ENCODE data around the gene SLX4IP. TPM values are rescaled to one million over a fixed set of nuclear protein-coding genes. Genes with fewer than 3 reads are reported as not detected.
A peak's percentile ranks its signal among the peaks of the same experiment; 100 is the strongest.

The SLX4IP gene
- total and polyA plus RNA-seq, 10 donors: 2.8 to 9.0 (median 5.1) TPM

DNA sequence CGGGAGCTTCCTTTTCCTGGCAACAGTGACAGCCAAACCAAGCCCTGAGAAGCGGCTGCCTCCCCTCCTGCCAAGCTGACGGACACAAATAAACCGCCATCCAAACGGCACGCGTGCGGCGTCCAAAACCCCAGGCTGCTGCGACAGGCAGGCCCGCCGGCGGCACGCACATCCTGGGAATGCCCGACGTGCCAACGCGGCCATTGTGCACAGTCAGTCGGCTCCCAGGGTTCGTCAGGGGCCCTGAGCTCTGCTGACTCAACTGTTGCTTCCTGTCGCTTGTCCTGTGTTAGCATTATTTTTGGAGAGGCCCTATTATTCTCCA, 231.9 kb downstream of the SLX4IP start:
- peaks cover 0 to 45% (median 5%) of the 10 kb centered on the region in 7 donors for H3K27me3 ChIP-seq (replicated peaks in 1 of 7)
- DNase-seq: peak; percentile 82
- peak overlapping the region; percentile 7 to 70 (median 60) for H3K27ac ChIP-seq
- peaks cover 14 to 97% (median 67%) of the 10 kb centered on the region in 6 donors for H3K4me1 ChIP-seq
- intact Hi-C loops (cut with DNase I; ENCODE audit: low total_unique reads): no loop called here
- H3K36me3 ChIP-seq: peaks cover 0 to 58% (median 3%) of the 10 kb centered on the region in 6 donors
- H3K9me3 ChIP-seq: no peaks in the 10 kb centered on the region
- TF ChIP-seq CTCF (IDR thresholded peaks at IDR 0.05 in 8 of 11, conservative IDR thresholded peaks at IDR 0.05 in 3 of 11) (no peak), POLR2AphosphoS5 (IDR thresholded peaks at IDR 0.05) (peak; percentile 44 to 87 (median 83))
- WGBS, 5 donors: 51 to 81% (median 67%) methylated on average over 13 to 21 of the region's 21 CpGs
- peak overlapping the region in 3 of 8 donors; percentile 4 to 81 (median 43) for H3K4me3 ChIP-seq

GRCh38 chr20:10667560-10668167, 232.6 kb downstream of the SLX4IP start:
- no peak for DNase-seq
- intact Hi-C loops (cut with DNase I; ENCODE audit: low total_unique reads): no loop called here
- H3K27ac ChIP-seq: peak overlapping the region in 6 of 8 donors; percentile 7 to 70 (median 60)
- no peak for TF ChIP-seq CTCF (IDR thresholded peaks at IDR 0.05 in 8 of 11, conservative IDR thresholded peaks at IDR 0.05 in 3 of 11)
- no peak for TF ChIP-seq POLR2A (IDR thresholded peaks at IDR 0.05)
- no peak for TF ChIP-seq POLR2AphosphoS5 (IDR thresholded peaks at IDR 0.05)
- WGBS, 5 donors: 74 to 93% (median 90%) methylated on average over 6 of the region's 6 CpGs
- H3K4me1 ChIP-seq: peaks cover 14 to 97% (median 73%) of the 10 kb centered on the region in 6 donors
- H3K4me3 ChIP-seq: peak overlapping the region in 3 of 8 donors; percentile 4 to 81 (median 43)
- H3K36me3 ChIP-seq: peaks cover 0 to 52% (median 0%) of the 10 kb centered on the region in 6 donors
- H3K9me3 ChIP-seq: no peaks in the 10 kb centered on the region
- H3K27me3 ChIP-seq (replicated peaks in 1 of 7): peaks cover 0 to 47% (median 11%) of the 10 kb centered on the region in 7 donors

GRCh38 chr20:10668677-10669368, 233.7 kb downstream of the SLX4IP start:
- Histone ChIP-seq H3K4me1 (peaks cover 14 to 97% (median 74%) of the 10 kb centered on the region in 6 donors), H3K4me3 (peak overlapping the region in 5 of 8 donors; percentile 10 to 81 (median 77)), H3K9me3 (no peaks in the 10 kb centered on the region), H3K36me3 (peaks cover 0 to 41% (median 0%) of the 10 kb centered on the region in 6 donors), H3K27ac (no peak overlapping the region), H3K27me3 (replicated peaks in 1 of 7) (peaks cover 0 to 59% (median 18%) of the 10 kb centered on the region in 7 donors)
- WGBS, 5 donors: 66 to 82% (median 71%) methylated on average over 7 of the region's 7 CpGs
- intact Hi-C loops (cut with DNase I; ENCODE audit: low total_unique reads): no loop called here
- TF ChIP-seq POLR2A (IDR thresholded peaks at IDR 0.05): no peak
- DNase-seq: no peak

DNA sequence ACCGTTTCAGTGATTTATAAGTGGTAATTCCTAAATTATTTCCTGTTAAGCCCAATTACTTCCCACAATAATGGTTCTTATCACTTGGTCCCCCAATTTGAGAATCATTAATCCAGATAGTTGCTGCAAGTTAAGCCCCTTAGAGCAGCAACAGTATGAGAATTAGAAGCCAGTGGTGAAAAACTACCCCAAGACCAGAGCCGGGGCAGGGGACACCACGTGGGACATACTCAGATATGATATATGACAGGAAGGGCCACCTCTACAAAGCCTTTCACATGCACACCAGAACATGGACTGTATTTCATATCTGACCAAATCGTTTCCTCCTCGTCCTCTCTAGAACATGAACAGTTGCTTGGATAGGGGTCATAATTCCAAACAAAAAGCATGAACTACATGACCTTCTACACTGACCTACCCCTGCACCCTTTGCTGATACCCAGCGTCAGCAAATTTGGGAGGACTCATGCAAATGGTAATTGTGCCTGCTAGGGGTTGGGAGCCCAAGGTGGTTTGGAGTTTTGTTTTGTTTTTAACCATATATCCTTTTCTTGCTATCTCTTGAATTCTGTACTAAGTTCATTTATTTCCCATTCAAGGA, 234.8 kb downstream of the SLX4IP start:
- intact Hi-C loops (cut with DNase I; ENCODE audit: low total_unique reads): loop anchor here (10.0 kb wide), 2 partner anchors 545 to 605 kb away; no protein-coding TSS in a partner anchor
- Histone ChIP-seq H3K9me3 (no peaks in the 10 kb centered on the region), H3K27ac (peak overlapping the region in 6 of 8 donors; percentile 31 to 98 (median 97)), H3K36me3 (peaks cover 0 to 34% (median 0%) of the 10 kb centered on the region in 6 donors), H3K27me3 (replicated peaks in 1 of 7) (peaks cover 0 to 70% (median 19%) of the 10 kb centered on the region in 7 donors), H3K4me3 (peak overlapping the region in 6 of 8 donors; percentile 67 to 86 (median 78)), H3K4me1 (peaks cover 14 to 100% (median 82%) of the 10 kb centered on the region in 6 donors)
- WGBS, 5 donors: 45 to 70% (median 62%) methylated on average over 6 of the region's 6 CpGs
- no peak for TF ChIP-seq POLR2AphosphoS5 (IDR thresholded peaks at IDR 0.05)
- TF ChIP-seq CTCF (IDR thresholded peaks at IDR 0.05 in 8 of 11, conservative IDR thresholded peaks at IDR 0.05 in 3 of 11): no peak
- no peak for TF ChIP-seq POLR2A (IDR thresholded peaks at IDR 0.05)
- no peak for DNase-seq
